Peyer's patch (tissue), 4 donors: ENCODE results near the gene ITCH.
"Not testable (repeated sequence)": the region's sequence is repeated elsewhere in the genome, so short reads cannot be mapped to it uniquely, and the experiment has no call there.

Experiments used
- CTCF ChIP-seq, 6 experiments: fragments of 450-650 bp in 4 of 6; fragments of 200-600 bp in 2 of 6; sonication (generic) in 1 of 6; IDR thresholded peaks; one replicate each; pipeline ENCODE4 v1.5.1; 2017 to 2019; ENCODE audit warnings: antibody characterized with exemption in 6 of 6, mild to moderate bottlenecking in 3 of 6, moderate library complexity in 1 of 6
- POLR2A ChIP-seq, 2 donors: fragments of 450-650 bp; IDR thresholded peaks; one replicate each; pipeline ENCODE4 v1.5.1; 2017; ENCODE audit warnings: antibody characterized with exemption in 2 of 2, mild to moderate bottlenecking in 2 of 2, moderate library complexity in 2 of 2

GRCh38 chr20:34497596-34497995, 134.5 kb downstream of the ITCH start:
- TF ChIP-seq POLR2A, CTCF (IDR thresholded peaks at IDR 0.05): not testable (repeated sequence)
